ENCODE results near the gene LRP1. TPM values are rescaled to one million over a fixed set of nuclear protein-coding genes. Genes with fewer than 3 reads are reported as not detected.

The LRP1 gene
- total RNA-seq, 1 donor from 2014 or later, result 370 TPM

- ATAC-seq, result peak; percentile 57
- peak; percentile 84 for DNase-seq (ENCODE audit: low spot score)
Measured at GRCh38 chr12:57230381-57231155, 102.3 kb downstream of the LRP1 start.

GRCh38 chr12:57231276-57232021 lies 103.2 kb downstream of the LRP1 start:
- DNase-seq (ENCODE audit: low spot score) (peak; percentile 86), ATAC-seq (peak; percentile 50)

- ATAC-seq, result no peak
- peak; percentile 57 for DNase-seq (ENCODE audit: low spot score)
Measured at GRCh38 chr12:57232156-57232756, 104.0 kb downstream of the LRP1 start.

DNA sequence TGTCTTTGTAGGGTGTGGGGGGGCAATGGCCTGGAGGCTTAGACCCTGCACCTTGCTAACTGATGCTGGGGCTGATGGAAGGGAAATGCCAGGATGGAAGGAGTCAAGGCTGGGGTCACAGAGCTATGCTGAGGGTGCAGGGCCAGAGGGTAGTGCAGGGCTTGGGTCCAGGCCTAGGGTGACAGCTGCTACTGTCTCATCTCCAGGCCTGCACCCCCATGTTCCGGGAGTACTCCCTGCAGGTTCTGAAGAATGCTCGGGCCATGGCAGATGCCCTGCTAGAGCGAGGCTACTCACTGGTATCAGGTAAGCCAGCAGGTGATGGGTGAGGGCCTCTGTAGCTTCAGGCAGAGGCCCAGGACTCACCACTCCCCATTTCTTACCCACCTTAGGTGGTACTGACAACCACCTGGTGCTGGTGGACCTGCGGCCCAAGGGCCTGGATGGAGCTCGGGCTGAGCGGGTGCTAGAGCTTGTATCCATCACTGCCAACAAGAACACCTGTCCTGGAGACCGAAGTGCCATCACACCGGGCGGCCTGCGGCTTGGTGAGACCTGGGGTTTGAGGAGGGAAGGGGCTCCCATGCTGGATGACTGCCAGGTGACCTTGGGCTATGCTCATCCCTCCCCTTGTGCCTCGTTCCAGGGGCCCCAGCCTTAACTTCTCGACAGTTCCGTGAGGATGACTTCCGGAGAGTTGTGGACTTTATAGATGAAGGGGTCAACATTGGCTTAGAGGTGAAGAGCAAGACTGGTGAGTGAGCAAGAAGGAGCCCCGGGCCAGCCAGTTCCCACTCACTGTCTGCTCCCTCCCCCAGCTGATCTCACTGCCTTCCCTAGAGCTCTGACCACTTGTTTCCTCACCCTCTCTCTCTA lies 105.3 kb downstream of the LRP1 start:
- DNase-seq (ENCODE audit: low spot score) (peak; percentile 48), ATAC-seq (no peak)

DNA sequence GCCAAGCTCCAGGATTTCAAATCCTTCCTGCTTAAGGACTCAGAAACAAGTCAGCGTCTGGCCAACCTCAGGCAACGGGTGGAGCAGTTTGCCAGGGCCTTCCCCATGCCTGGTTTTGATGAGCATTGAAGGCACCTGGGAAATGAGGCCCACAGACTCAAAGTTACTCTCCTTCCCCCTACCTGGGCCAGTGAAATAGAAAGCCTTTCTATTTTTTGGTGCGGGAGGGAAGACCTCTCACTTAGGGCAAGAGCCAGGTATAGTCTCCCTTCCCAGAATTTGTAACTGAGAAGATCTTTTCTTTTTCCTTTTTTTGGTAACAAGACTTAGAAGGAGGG lies 105.9 kb downstream of the LRP1 start:
- ATAC-seq, result no peak
- DNase-seq (ENCODE audit: low spot score), result no peak

DNA sequence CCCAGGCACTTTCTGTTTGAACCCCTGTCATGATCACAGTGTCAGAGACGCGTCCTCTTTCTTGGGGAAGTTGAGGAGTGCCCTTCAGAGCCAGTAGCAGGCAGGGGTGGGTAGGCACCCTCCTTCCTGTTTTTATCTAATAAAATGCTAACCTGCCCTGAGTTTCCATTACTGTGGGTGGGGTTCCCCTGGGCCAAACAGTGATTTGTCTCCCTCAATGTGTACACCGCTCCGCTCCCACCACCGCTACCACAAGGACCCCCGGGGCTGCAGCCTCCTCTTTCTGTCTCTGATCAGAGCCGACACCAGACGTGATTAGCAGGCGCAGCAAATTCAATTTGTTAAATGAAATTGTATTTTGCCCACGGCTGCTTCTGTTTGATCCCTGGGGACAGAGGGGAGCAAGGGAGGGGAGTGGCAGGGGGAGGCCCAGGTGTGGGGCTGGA lies 106.3 kb downstream of the LRP1 start:
- no peak for DNase-seq (ENCODE audit: low spot score)
- ATAC-seq, result no peak

- ATAC-seq (peak; percentile 59), DNase-seq (ENCODE audit: low spot score) (peak; percentile 92)
Measured at GRCh38 chr12:57235017-57235727, 106.9 kb downstream of the LRP1 start.

- ATAC-seq (no peak), DNase-seq (ENCODE audit: low spot score) (peak; percentile 44)
Measured at GRCh38 chr12:57235728-57236131, 107.4 kb downstream of the LRP1 start.

- DNase-seq (ENCODE audit: low spot score) (peak; percentile 47), ATAC-seq (no peak)
Measured at GRCh38 chr12:57236201-57236924, 108.1 kb downstream of the LRP1 start.

GRCh38 chr12:57236925-57237595 lies 108.8 kb downstream of the LRP1 start:
- ATAC-seq (no peak), DNase-seq (ENCODE audit: low spot score) (no peak)

GRCh38 chr12:57237596-57237931 lies 109.3 kb downstream of the LRP1 start:
- no peak for DNase-seq (ENCODE audit: low spot score)
- ATAC-seq, result no peak

- DNase-seq (ENCODE audit: low spot score) (no peak), ATAC-seq (no peak)
Measured at GRCh38 chr12:57237932-57238853, 109.9 kb downstream of the LRP1 start.

DNA sequence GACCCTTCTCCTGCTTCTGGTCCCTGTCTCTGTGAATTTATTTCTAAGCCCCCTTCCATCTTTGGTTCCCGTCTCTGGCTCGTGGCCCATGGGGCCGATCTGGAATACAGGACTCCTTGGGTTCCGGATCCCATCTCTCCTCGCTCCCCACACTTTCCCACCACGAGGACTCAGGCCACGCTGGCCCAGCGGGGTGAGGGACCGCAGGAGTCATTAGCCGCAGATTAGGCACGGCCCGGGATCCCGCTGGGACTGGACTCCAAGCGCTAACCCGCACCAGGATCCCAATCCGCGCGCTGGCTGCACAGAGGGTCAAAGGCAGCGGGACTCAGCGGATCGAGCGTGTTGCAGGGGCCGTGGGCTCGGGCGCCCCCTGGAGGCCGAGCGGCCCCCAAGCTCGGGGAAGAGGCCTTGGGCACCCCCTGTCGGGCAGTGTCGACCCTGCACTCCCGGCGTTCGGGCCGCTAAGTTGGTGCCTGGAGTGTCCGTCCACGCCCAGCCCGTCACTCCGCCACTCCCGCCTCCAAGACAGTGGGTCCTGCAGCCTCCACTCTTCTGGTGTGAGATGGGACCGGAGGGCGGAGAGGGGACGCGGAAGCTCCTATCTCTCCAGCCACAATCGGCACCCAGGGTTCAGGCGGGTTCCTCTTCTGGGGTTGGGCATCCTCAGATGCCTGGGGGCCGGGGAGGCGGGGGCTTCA lies 110.7 kb downstream of the LRP1 start:
- ATAC-seq (peak; percentile 71), DNase-seq (ENCODE audit: low spot score) (peak; percentile 89)

- ATAC-seq (no peak), DNase-seq (ENCODE audit: low spot score) (no peak)
Measured at GRCh38 chr12:57239587-57240065, 111.3 kb downstream of the LRP1 start.

DNA sequence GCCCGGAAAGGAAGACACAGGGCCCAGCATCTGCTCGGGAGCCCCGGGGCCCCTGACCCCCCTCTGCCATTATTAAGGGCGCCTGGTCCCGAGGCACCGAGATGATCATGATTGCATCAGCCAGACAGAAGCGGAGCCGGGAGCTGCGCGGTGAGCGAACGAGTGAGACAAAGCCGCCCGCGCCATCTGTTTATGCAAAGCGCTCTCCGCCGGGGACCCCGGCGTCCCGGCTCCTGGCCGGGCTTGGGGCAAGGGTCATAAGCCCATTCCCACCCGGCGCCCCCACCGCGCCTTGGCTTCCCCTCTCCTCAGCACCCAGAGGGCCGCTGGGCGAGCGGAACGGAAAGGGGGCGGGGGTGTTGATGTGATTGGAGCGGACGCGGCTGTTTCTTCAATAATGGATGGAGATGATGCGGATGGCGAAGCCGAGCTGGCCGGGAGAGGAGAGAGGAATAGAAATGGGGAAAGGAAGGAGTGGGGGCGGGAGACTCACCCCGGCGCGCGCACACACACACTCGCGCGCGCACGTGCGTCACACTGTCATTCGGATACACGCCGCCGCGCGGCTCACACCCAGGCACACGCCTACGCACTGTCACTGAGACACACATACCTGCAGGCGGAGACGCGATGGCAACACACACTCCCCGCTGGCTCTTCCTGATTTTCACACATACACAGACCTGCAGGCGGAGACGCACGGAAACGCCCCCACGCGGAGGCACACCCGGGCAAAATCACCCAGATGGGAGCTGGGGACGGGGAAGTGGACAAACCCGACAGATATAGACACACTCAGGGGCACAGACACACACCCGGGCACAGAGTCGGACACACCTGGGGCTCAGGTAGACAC lies 112.0 kb downstream of the LRP1 start:
- ATAC-seq (peak; percentile 7), DNase-seq (ENCODE audit: low spot score) (no peak)

DNA sequence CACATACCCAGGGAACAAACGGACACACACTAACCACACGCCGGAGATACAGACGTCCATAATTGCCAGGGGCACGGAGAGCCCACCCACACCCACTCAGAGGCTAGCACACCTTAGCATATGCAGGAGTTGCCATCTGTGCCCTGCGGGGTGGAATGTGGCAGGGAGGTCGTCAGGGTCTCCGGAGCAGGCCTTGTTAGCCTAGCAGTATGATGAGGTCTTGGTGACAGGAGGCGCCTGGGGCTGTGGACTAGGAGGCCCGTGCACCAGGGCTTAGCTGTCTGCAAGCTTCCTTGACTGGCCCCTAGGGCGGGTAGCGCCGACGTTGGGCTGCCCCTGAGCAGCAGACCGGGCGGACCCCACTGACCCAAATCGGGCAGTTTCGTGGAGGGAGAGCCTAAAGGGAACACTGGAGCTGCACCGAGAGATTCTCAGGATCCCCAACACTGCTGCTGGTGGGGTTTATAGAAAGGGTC lies 112.7 kb downstream of the LRP1 start:
- DNase-seq (ENCODE audit: low spot score) (no peak), ATAC-seq (no peak)

Measured in left lobe of liver (tissue), 2 donors.